Stimulated activated CD4-positive, alpha-beta T cell treated with anti-CD3 and anti-CD28 coated beads, TNF-alpha, amount 100 ng/mL, for 1 hour (primary cell): ENCODE measurements around the gene GPR146.

Source experiments
- DNase-seq, 3 donors: peaks; one replicate each; pipeline ENCODE4 v3.0.0-alpha.2; 2020; ENCODE audit warnings: low read depth in 3 of 3, low spot score in 1 of 3

Gene GPR146

DNA sequence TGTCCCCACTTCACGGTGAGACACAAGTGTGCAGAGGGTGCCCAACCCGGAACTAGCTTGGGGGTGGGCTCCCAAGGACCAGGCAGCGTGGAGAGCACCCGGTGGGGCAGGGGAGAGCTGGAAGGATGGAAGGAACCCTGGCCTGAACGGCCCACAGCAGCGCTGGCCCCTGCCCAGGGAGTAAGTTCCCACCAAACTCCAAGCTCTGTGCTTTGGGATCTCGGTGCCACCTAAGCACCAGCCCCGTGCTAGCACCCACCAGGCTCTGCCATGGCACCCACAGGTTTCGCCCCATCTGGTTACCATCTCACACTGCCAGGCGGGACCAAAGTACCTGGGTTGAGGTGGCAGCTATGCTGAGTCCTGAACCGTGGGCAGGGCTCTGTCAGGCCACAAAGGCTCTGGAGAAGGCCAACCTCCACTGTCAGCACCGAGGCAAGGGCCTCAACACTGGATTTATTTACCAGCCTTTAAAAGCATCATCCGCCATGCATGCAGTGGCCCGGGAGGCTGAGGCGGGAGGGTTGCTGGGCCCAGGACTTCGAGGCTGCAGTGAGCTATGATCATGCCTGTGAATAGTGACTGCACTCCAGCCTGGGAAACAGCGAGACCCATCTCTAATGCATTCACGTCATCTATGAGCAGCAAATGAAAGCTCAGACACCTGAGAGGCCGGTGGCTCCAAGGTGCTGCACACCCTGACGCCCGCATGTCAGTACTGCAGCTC, 59.6 kb downstream of the GPR146 start:
- DNase-seq, result no peak

DNA sequence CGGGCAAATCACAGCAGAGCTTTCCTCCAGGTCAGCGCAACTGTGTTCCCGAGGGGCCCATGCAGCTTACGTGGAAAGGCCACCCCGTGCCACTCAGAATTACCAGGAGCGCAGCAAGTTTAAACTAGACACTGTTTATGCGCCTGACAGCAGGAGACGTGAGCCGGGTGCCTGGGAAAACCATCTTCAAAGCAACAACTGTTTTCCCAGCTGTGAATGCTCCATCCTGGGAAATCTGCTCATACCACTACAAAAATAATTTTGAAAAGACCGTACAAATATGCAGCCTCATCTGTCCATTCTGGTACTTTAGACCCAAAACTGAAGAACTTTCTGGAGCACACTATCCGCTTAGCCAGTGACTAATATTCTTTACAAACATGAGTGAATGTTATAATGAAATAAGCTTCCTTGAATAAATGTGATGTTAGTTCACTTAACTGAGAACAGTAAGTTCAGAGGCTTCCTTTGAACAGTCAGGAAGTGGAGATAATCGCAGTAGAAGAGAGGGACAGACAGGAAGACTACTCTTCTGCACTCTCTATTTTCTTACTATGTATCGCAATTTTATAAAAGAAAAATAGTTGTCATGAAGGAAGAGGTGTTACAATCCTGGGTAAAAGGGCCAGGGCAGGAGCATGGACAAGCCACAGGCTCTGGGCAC, 60.3 kb downstream of the GPR146 start:
- DNase-seq, result no peak

DNA sequence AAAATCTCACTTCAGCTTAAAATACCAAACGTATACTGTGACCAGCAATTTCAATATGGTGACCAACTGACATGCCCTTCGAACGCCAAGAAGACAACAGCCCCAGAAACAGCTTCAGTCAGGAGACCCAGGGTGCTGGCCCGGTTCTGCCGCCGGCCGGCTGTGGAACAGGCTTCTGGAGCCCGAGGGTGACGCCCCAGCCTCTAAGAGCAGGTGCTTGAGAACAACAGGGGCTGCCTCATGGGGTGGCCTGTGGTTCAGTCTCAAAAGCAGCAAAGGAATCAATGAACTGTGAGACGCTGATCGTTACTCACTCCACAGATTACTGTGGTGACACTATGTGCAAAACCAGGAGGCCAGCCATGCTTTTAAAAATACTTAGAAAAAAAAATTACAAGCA, 60.8 kb downstream of the GPR146 start:
- DNase-seq, result no peak

DNA sequence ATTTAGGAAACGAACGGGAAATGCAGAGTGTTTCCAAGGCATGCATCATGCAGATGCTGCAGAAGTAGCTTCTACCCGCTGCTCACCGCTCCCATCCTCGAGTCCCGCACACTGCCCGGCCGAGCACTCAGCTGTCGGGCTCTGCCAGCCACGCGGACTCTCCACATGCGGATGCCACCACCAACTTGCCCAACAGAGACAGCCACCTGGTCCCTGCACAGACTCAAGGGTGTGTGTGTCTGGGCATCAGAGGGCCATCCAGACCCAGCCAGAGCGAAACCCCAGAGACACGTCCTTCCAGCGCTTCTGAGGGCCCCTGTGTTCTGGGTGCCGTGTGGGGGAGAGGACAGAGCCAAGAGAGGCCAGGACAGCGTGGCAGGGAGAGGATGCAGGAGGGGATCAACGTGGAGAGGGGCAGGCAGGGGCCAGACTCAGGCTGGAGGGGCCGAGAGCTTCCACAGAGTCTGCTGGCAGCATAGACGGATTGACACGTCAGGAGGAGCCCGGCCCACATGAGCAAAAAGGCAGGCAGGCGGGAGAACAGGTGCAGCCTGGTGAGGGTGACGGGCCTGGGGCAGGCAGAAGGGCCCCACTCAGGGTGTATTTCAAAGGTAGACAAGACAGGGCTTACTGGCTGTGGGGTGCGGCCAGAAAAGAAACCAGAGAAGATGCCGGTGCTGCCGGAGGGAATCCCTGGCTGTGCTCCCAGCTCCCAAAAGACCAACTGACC, 61.9 kb downstream of the GPR146 start:
- no peak for DNase-seq

DNA sequence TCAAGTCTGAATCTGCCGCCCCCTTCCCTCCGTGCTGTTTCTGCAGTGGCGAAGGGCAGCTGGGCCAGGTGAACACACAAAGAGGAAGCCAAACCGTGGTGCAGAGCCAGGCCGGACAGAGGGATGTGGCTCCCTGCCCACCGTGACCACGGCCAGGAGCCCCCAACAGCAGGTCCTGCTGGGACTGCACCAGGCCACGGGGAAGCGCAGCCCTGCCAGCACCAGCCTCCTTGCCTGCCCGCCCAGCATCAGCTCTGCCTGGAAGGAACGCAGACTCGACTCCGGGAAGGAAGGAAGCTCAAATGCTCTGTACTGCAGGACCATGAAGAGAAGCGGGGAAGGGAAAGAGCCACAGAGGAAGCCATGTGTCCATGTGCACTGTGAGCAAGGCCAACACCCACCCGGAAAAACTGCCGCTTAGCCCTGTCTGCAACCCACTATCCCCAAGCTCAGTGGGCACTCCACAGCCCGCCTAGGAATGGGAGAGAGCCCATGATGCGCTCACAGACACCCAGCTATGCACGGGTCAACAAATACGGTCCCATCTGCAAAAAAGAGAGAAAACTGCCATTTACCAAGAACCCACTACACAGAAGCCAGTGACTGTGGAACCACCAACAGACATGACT, 62.6 kb downstream of the GPR146 start:
- no peak for DNase-seq

DNA sequence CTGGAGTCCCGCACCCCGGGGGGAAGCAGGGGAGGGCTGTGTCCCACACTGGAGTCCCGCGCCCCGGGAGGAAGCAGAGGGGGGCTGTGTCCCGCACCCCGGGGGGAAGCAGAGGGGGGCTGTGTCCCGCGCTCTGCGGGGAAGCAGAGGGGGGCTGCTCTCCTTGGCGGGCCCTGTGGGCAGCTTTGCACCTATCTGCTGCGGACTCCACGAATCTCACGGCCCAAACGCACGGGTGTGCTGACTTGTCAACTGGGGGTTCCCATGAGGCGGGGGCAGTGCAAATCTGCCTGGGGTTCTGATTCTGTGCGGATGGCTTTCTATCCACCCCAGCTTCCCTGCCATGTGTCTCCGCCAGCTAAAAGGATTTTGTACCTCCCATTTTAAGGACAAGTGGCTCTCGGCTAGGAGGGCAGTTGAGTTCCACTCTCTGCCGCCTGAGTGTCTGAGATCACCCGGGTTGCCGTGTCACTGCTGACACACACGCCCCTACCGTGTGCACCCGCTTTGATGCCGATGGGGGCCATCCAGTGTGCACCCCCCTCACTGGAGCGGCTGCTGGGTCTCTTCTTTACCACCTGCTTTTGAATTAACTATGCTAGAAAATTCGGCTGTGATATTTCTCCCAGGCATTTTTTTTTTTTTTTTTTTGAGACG, 64.0 kb downstream of the GPR146 start:
- no peak for DNase-seq
